Astrocyte (in vitro differentiated cells and primary cell): Measurements from ENCODE around the gene TNIK. TPM values are rescaled to one million over a fixed set of nuclear protein-coding genes. Genes with fewer than 3 reads are reported as not detected.

Experiments used
- DNase-seq: peaks from one replicate; pipeline ENCODE4 v3.0.0-alpha.2; 2010; ENCODE audit warnings: low read depth
- FAIRE-seq: peaks from 2 replicates; lab custom pipeline; 2011; peaks lifted over from hg19 to GRCh38; lab: Jason Lieb, UNC
- H2AFZ ChIP-seq: 2 replicates; pipeline ENCODE4 v1.6.0; 2012; ENCODE audit warnings: low read depth, low read length, inconsistent platforms
- H3K27ac ChIP-seq: 2 replicates; pipeline ENCODE4 v1.5.1; 2011; ENCODE audit warnings: low read depth, low read length, inconsistent platforms
- H3K27me3 ChIP-seq: 2 replicates; pipeline ENCODE4 v1.6.0; 2011; ENCODE audit warnings: low read length, inconsistent platforms; ENCODE audit not compliant: insufficient read depth
- H3K36me3 ChIP-seq: 2 replicates; pipeline ENCODE4 v1.5.1; 2011; ENCODE audit warnings: low read length, inconsistent platforms; ENCODE audit not compliant: insufficient read depth
- H3K4me1 ChIP-seq: 2 replicates; pipeline ENCODE4 v1.5.1; 2011; ENCODE audit warnings: low read length, inconsistent platforms; ENCODE audit not compliant: insufficient read depth
- H3K4me2 ChIP-seq: 2 replicates; pipeline ENCODE4 v1.6.0; 2012; ENCODE audit warnings: low read length, inconsistent platforms
- H3K4me3 ChIP-seq: 2 replicates; pipeline ENCODE4 v1.5.1; 2011; ENCODE audit warnings: low read depth, mild to moderate bottlenecking, low read length, inconsistent platforms; ENCODE audit not compliant: insufficient read depth
- H3K79me2 ChIP-seq: 2 replicates; pipeline ENCODE4 v1.6.0; 2012; ENCODE audit warnings: mild to moderate bottlenecking, low read length, inconsistent platforms; ENCODE audit not compliant: insufficient read depth
- H3K9ac ChIP-seq: 2 replicates; pipeline ENCODE4 v1.6.0; 2012; ENCODE audit warnings: mild to moderate bottlenecking, low read length, inconsistent platforms
- H3K9me3 ChIP-seq: 2 replicates; pipeline ENCODE4 v1.5.1; 2012; ENCODE audit warnings: low read depth, mild to moderate bottlenecking, low read length, inconsistent platforms; ENCODE audit not compliant: insufficient read depth
- H4K20me1 ChIP-seq: 2 replicates; pipeline ENCODE4 v1.6.0; 2012; ENCODE audit warnings: low read length, inconsistent platforms; ENCODE audit not compliant: insufficient read depth
- H3K27ac Mint-ChIP-seq: one replicate; pipeline ENCODE4 v1.8.0; 2021; ENCODE audit warnings: mild to moderate bottlenecking, mixed read lengths; ENCODE audit not compliant: unreplicated experiment
- H3K27me3 Mint-ChIP-seq: one replicate; pipeline ENCODE4 v1.8.0; 2021; ENCODE audit warnings: low read depth, mixed read lengths; ENCODE audit not compliant: unreplicated experiment
- H3K36me3 Mint-ChIP-seq: one replicate; pipeline ENCODE4 v1.8.0; 2021; ENCODE audit warnings: low read depth, mixed read lengths; ENCODE audit not compliant: unreplicated experiment
- H3K4me1 Mint-ChIP-seq: one replicate; pipeline ENCODE4 v1.8.0; 2021; ENCODE audit warnings: low read depth, mixed read lengths; ENCODE audit not compliant: unreplicated experiment
- H3K4me3 Mint-ChIP-seq: one replicate; pipeline ENCODE4 v1.8.0; 2021; ENCODE audit warnings: mild to moderate bottlenecking, moderate library complexity, mixed read lengths; ENCODE audit not compliant: unreplicated experiment
- H3K9me3 Mint-ChIP-seq: one replicate; pipeline ENCODE4 v1.8.0; 2021; ENCODE audit warnings: mild to moderate bottlenecking, mixed read lengths; ENCODE audit not compliant: unreplicated experiment
- EZH2 ChIP-seq: IDR thresholded peaks from 2 replicates; pipeline ENCODE4 v1.6.1; 2012; ENCODE audit warnings: mild to moderate bottlenecking, low read length, inconsistent platforms; ENCODE audit not compliant: insufficient read depth
- total RNA-seq: library from RNA; stranded (reverse); gene quantifications from 2 replicates; pipeline ENCODE4 v1.2.1, GENCODE V29; 2021
- TF ChIP-seq, protein P1 (sequence below): IDR thresholded peaks from 2 replicates; pipeline ENCODE4 v1.5.1; 2011; ENCODE audit warnings: low read depth, mild to moderate bottlenecking, inconsistent platforms, low read length, moderate library complexity; ENCODE audit not compliant: insufficient read depth

TNIK gene
- total RNA-seq, 1 donor from 2014 or later, result 70.0 TPM

DNA sequence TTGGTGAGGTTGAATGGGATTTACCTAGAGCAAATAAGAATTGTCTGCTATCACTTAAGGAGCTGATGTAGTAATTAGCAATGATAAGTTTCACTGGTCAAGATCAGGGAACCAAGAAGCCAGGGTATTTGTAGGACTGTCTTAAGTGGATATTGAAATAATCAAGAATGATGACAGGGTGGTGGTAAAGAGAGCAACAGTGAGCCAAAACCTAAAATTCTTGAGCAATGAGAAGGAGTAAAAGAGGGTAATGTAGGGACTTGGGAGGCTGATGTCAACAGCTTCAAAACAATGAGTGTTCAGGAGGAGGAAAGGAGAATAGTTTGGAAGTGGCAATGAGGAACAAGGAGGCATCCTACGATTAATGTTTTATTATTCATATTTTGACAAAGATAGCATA is 402.1 kb downstream of the TNIK start:
- Histone ChIP-seq H3K4me1 (peaks cover 19% of the 10 kb centered on the region), H3K9ac (no peak overlapping the region), H3K27ac (no peak overlapping the region), H4K20me1 (no peaks in the 10 kb centered on the region), H3K9me3 (no peaks in the 10 kb centered on the region), H3K36me3 (no peaks in the 10 kb centered on the region), H2AFZ (no peak overlapping the region), H3K4me3 (no peak overlapping the region), H3K79me2 (no peaks in the 10 kb centered on the region), H3K4me2 (no peak overlapping the region), H3K27me3 (no peaks in the 10 kb centered on the region)
- Mint-ChIP-seq H3K27ac (no peak overlapping the region), H3K27me3 (no peaks in the 10 kb centered on the region), H3K4me3 (no peak overlapping the region), H3K36me3 (peaks cover 5% of the 10 kb centered on the region), H3K9me3 (no peaks in the 10 kb centered on the region), H3K4me1 (peaks cover 7% of the 10 kb centered on the region)
- DNase-seq (peak; percentile 79), FAIRE-seq (no peak)
- no peak for TF ChIP-seq EZH2
- TF ChIP-seq, protein P1, sequence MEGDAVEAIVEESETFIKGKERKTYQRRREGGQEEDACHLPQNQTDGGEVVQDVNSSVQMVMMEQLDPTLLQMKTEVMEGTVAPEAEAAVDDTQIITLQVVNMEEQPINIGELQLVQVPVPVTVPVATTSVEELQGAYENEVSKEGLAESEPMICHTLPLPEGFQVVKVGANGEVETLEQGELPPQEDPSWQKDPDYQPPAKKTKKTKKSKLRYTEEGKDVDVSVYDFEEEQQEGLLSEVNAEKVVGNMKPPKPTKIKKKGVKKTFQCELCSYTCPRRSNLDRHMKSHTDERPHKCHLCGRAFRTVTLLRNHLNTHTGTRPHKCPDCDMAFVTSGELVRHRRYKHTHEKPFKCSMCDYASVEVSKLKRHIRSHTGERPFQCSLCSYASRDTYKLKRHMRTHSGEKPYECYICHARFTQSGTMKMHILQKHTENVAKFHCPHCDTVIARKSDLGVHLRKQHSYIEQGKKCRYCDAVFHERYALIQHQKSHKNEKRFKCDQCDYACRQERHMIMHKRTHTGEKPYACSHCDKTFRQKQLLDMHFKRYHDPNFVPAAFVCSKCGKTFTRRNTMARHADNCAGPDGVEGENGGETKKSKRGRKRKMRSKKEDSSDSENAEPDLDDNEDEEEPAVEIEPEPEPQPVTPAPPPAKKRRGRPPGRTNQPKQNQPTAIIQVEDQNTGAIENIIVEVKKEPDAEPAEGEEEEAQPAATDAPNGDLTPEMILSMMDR, result no peak

DNA sequence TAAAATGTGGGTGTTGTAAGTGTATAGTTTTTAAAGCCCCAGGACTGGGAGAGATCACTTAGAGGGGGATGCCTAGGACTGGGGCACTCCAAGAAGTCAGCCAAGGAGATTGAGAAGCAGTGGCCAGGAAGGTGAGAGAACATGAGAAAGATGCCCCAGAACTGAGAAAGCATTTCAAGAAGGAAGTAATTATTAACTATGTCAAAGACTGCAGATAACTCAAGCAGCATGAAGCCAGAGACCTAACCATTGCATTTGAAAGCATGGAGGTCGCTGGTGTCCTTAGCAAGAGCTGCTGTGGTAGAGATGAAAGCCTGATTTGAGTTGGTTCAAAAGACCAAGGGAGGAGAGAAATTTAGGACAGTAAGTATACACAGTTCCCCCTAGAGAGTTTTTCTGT is 403.1 kb downstream of the TNIK start:
- H3K9me3 ChIP-seq, result no peaks in the 10 kb centered on the region
- no peak overlapping the region for H2AFZ ChIP-seq
- no peaks in the 10 kb centered on the region for H4K20me1 ChIP-seq
- Mint-ChIP-seq H3K4me3 (no peak overlapping the region), H3K4me1 (peaks cover 7% of the 10 kb centered on the region), H3K27ac (no peak overlapping the region), H3K9me3 (peaks cover 1% of the 10 kb centered on the region), H3K27me3 (no peaks in the 10 kb centered on the region), H3K36me3 (peaks cover 3% of the 10 kb centered on the region)
- DNase-seq (no peak), FAIRE-seq (no peak)
- H3K9ac ChIP-seq, result no peak overlapping the region
- H3K79me2 ChIP-seq, result no peaks in the 10 kb centered on the region
- TF ChIP-seq, protein P1, result no peak
- no peak for TF ChIP-seq EZH2
- H3K27ac ChIP-seq, result peak overlapping the region; percentile 6
- H3K36me3 ChIP-seq, result no peaks in the 10 kb centered on the region
- no peaks in the 10 kb centered on the region for H3K27me3 ChIP-seq
- peaks cover 19% of the 10 kb centered on the region for H3K4me1 ChIP-seq
- H3K4me3 ChIP-seq, result no peak overlapping the region
- H3K4me2 ChIP-seq, result peak overlapping the region; percentile 63

DNA sequence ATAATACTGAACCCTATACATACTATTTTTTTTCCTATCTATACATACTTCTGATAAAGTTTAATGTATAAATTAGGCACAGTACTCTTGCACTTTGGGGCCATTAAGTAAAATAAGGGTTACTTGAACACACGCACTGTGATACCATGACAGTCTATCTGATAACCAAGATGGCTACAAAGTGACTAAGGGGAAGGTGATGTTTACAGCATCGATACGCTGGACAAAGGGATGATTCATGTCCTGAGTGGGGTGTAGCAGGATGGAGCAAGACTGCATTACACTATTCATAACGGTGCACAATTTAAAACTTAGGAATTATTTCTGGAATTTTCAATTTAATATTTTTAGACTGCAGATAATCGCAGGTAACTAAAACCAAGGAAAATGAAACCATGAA is 403.7 kb downstream of the TNIK start:
- no peaks in the 10 kb centered on the region for H3K36me3 ChIP-seq
- no peaks in the 10 kb centered on the region for H4K20me1 ChIP-seq
- H3K27me3 Mint-ChIP-seq, result no peaks in the 10 kb centered on the region
- TF ChIP-seq EZH2, result no peak
- TF ChIP-seq, protein P1, result no peak
- H3K9me3 Mint-ChIP-seq, result peaks cover 6% of the 10 kb centered on the region
- peak overlapping the region; percentile 63 for H3K4me2 ChIP-seq
- no peak overlapping the region for H3K4me3 Mint-ChIP-seq
- FAIRE-seq (no peak), DNase-seq (peak; percentile 74)
- peaks cover 19% of the 10 kb centered on the region for H3K4me1 ChIP-seq
- H3K27ac ChIP-seq, result peak overlapping the region; percentile 79
- H3K27ac Mint-ChIP-seq, result no peak overlapping the region
- H3K4me3 ChIP-seq, result no peak overlapping the region
- H3K4me1 Mint-ChIP-seq, result peaks cover 7% of the 10 kb centered on the region
- H3K9me3 ChIP-seq, result no peaks in the 10 kb centered on the region
- H3K79me2 ChIP-seq, result no peaks in the 10 kb centered on the region
- no peaks in the 10 kb centered on the region for H3K27me3 ChIP-seq
- no peak overlapping the region for H3K9ac ChIP-seq
- H3K36me3 Mint-ChIP-seq, result peaks cover 2% of the 10 kb centered on the region
- H2AFZ ChIP-seq, result no peak overlapping the region
